Measurements from ENCODE around the gene CCDC149. TPM values are rescaled to one million over a fixed set of nuclear protein-coding genes. Genes with fewer than 3 reads are reported as not detected.

CCDC149 gene
- total RNA-seq, 4 donors from 2014 or later: 21.9 to 38.7 (median 34.0) TPM

DNA sequence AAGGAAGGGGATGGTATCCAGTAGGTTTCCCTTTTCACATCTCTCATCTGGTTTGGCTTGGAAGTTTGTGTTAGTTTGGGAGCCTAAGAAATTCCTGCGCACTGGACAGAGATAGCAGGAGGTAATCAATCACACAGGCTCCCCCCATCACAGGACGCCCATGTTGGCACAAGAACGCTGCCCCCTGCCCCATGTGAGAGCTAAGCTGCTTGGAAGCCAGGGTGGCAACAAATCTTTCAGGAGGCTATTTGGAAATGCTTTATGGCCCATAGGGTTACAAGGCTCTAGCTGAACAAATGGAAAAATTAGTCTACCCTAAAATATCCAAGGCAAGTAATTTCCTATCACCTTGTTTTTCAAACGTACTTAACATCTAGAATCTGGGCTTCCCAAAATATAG lies 63.5 kb downstream of the CCDC149 start:
- Histone ChIP-seq H3K4me1 (peaks cover 11 to 54% (median 27%) of the 10 kb centered on the region in 3 donors), H3K36me3 (peaks cover 0 to 17% of the 10 kb centered on the region in 2 donors), H3K27me3 (no peaks in the 10 kb centered on the region), H3K4me3 (no peak overlapping the region), H3K9me3 (no peaks in the 10 kb centered on the region), H3K27ac (peak overlapping the region; percentile 32 to 72 (median 48))
- 52% methylated on average over 2 of the region's 4 CpGs for WGBS, 2 donors (ENCODE audit: low coverage in 1 of 2)
- ATAC-seq: no peak
- TF ChIP-seq, protein P1, sequence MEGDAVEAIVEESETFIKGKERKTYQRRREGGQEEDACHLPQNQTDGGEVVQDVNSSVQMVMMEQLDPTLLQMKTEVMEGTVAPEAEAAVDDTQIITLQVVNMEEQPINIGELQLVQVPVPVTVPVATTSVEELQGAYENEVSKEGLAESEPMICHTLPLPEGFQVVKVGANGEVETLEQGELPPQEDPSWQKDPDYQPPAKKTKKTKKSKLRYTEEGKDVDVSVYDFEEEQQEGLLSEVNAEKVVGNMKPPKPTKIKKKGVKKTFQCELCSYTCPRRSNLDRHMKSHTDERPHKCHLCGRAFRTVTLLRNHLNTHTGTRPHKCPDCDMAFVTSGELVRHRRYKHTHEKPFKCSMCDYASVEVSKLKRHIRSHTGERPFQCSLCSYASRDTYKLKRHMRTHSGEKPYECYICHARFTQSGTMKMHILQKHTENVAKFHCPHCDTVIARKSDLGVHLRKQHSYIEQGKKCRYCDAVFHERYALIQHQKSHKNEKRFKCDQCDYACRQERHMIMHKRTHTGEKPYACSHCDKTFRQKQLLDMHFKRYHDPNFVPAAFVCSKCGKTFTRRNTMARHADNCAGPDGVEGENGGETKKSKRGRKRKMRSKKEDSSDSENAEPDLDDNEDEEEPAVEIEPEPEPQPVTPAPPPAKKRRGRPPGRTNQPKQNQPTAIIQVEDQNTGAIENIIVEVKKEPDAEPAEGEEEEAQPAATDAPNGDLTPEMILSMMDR (IDR thresholded peaks at IDR 0.05): no peak
- TF ChIP-seq POLR2A (IDR thresholded peaks at IDR 0.05) (no peak), POLR2AphosphoS5 (IDR thresholded peaks at IDR 0.05) (no peak), EP300 (IDR thresholded peaks at IDR 0.05) (no peak)

DNA sequence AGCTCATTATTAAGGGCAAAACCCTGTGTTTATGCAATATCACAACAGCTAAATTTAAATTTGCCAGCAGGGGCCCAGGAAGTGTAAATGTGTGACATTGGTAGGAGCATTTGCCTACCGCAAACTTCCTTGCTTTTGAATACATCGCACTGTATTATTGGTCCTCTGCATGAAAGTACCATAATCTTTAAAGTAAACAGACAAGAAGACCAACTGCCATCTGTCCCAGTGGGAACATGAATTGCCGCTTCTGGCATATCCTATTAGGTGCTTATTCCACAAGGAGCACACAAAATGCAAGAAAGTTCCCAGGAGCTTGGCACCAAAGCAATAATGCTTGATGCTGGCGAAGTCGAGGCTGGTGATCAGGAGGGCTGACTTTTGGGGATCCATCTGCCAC lies 66.1 kb downstream of the CCDC149 start:
- TF ChIP-seq, protein P1 (IDR thresholded peaks at IDR 0.05): no peak
- no peak for TF ChIP-seq POLR2A (IDR thresholded peaks at IDR 0.05)
- TF ChIP-seq EP300 (IDR thresholded peaks at IDR 0.05): no peak
- no peak for TF ChIP-seq POLR2AphosphoS5 (IDR thresholded peaks at IDR 0.05)
- Histone ChIP-seq H3K36me3 (peaks cover 0 to 19% of the 10 kb centered on the region in 2 donors), H3K4me1 (peaks cover 6 to 51% (median 15%) of the 10 kb centered on the region in 3 donors), H3K27ac (no peak overlapping the region), H3K4me3 (no peak overlapping the region), H3K27me3 (no peaks in the 10 kb centered on the region), H3K9me3 (no peaks in the 10 kb centered on the region)
- WGBS, 2 donors (ENCODE audit: low coverage in 1 of 2): 85 to 87% methylated on average over 5 of the region's 5 CpGs
- no peak for ATAC-seq

DNA sequence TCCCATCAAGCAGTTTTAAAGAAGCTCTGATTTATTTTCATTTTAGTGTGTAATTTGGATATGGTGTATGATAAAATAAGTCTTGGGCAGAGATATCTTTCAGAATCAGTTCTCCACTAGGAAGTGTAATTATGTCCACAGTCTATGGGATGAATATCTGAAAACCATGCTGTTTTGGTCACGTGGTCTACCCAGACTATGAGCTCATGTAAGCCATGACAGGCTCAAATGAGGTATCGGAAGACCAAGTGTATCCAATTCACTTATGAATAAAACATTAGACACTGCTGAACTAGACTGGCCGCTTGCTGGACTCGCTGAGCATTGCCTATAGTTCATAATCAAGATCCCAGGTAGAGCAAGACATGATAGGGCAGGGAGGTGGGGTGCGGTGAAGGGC lies 66.9 kb downstream of the CCDC149 start:
- TF ChIP-seq, protein P1 (IDR thresholded peaks at IDR 0.05): no peak
- TF ChIP-seq EP300 (IDR thresholded peaks at IDR 0.05): no peak
- no peak for TF ChIP-seq POLR2A (IDR thresholded peaks at IDR 0.05)
- H3K27ac ChIP-seq: no peak overlapping the region

DNA sequence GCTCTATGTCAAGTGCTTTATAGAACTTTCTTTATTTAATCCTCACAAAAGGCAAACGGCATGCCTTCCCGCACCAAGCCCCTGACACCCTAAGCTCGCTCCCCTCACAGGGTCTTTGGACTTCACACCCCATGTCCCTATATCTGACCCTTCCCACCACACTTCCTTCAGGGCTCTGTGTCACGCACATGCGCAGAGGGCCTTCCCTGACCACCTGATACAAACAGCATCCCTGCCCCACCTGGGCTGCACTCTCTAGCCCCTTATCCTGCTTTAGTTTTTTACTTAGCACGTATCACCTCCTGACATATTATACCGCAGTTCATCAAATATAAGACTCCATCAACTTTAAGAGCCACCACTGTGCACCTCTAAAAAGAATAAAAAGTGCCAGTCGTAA lies 67.7 kb downstream of the CCDC149 start:
- no peak for TF ChIP-seq POLR2AphosphoS5 (IDR thresholded peaks at IDR 0.05)
- TF ChIP-seq EP300 (IDR thresholded peaks at IDR 0.05): no peak
- TF ChIP-seq, protein P1 (IDR thresholded peaks at IDR 0.05): no peak
- TF ChIP-seq POLR2A (IDR thresholded peaks at IDR 0.05): no peak
- Histone ChIP-seq H3K9me3 (no peaks in the 10 kb centered on the region), H3K36me3 (peaks cover 0 to 19% of the 10 kb centered on the region in 2 donors), H3K27me3 (no peaks in the 10 kb centered on the region), H3K4me3 (no peak overlapping the region), H3K27ac (no peak overlapping the region), H3K4me1 (peaks cover 0 to 50% (median 0%) of the 10 kb centered on the region in 3 donors)
- no peak for ATAC-seq
- 96 to 98% methylated on average over 4 to 8 of the region's 8 CpGs for WGBS, 2 donors (ENCODE audit: low coverage in 1 of 2)

More for the DNA sequence above, 66.9 kb downstream of the CCDC149 start:
- H3K36me3 ChIP-seq: peaks cover 0 to 19% of the 10 kb centered on the region in 2 donors
- H3K4me3 ChIP-seq: no peak overlapping the region
- no peaks in the 10 kb centered on the region for H3K9me3 ChIP-seq
- peaks cover 5 to 51% (median 7%) of the 10 kb centered on the region in 3 donors for H3K4me1 ChIP-seq
- 86 to 96% methylated on average over 1 to 5 of the region's 5 CpGs for WGBS, 2 donors (ENCODE audit: low coverage in 1 of 2)
- no peak for ATAC-seq
- H3K27me3 ChIP-seq: no peaks in the 10 kb centered on the region

DNA sequence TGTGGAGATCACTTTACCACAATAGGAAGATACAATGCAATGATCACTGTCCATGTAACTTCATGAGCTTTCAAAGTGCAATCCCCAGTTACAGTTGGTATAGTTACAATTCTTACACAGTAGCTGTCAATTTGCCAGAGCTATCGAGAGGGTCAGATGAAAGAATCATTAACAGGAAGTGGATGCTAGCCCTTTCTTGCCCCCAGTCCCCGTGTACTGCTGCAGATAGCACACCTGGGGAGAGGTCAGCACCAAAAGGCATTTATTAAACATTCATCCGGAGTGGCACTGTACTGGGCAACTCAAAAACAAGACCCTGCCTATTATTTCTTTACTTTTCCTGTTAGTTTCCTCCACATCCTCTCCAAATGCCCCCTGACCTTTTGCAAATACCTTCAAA lies 69.7 kb downstream of the CCDC149 start:
- Histone ChIP-seq H3K4me3 (no peak overlapping the region), H3K4me1 (peaks cover 0 to 37% (median 0%) of the 10 kb centered on the region in 3 donors), H3K36me3 (peaks cover 0 to 19% of the 10 kb centered on the region in 2 donors), H3K27ac (peak overlapping the region in 2 of 4 donors; percentile 42 to 53), H3K9me3 (no peaks in the 10 kb centered on the region), H3K27me3 (no peaks in the 10 kb centered on the region)
- WGBS, 2 donors (ENCODE audit: low coverage in 1 of 2): 41 to 64% methylated on average over 3 of the region's 3 CpGs
- no peak for ATAC-seq
- no peak for TF ChIP-seq POLR2A (IDR thresholded peaks at IDR 0.05)
- no peak for TF ChIP-seq POLR2AphosphoS5 (IDR thresholded peaks at IDR 0.05)
- TF ChIP-seq EP300 (IDR thresholded peaks at IDR 0.05): no peak
- TF ChIP-seq, protein P1 (IDR thresholded peaks at IDR 0.05): no peak

All from gastroesophageal sphincter (tissue), 4 donors.